CD4-positive, alpha-beta memory T cell (primary cell): ENCODE measurements around the gene TOGARAM1. TPM values are rescaled to one million over a fixed set of nuclear protein-coding genes. Genes with fewer than 3 reads are reported as not detected.

Source experiments
- CTCF ChIA-PET: fragments of 350-600 bp; sonication (Branson Sonifier 250); formaldehyde crosslinking; loops from one replicate; lab custom pipeline; 2021; ENCODE audit warnings: inconsistent platforms; ENCODE audit not compliant: partially characterized antibody; lab: Charles Lee
- POLR2A ChIA-PET: fragments of 350-600 bp; sonication (Branson Sonifier 250); formaldehyde crosslinking; loops from one replicate; lab custom pipeline; 2021; ENCODE audit not compliant: partially characterized antibody; lab: Charles Lee
- DNase-seq, 5 donors: peaks; one replicate each; pipeline versions ENCODE4 v3.0.0 to v3.0.0-alpha.2; 2020 to 2022; ENCODE audit warnings: mixed read lengths in 1 of 5
- H3K27ac ChIP-seq: one replicate; pipeline ENCODE4 v1.7.0; 2013; ENCODE audit warnings: low read depth, low read length
- H3K27me3 ChIP-seq: 2 replicates; pipeline ENCODE4 v1.7.0; 2013; ENCODE audit warnings: mild to moderate bottlenecking, low read length, moderate library complexity; ENCODE audit not compliant: insufficient read depth
- H3K36me3 ChIP-seq: 2 replicates; pipeline ENCODE4 v1.7.0; 2013; ENCODE audit warnings: mild to moderate bottlenecking, low read length, moderate library complexity; ENCODE audit not compliant: insufficient read depth
- H3K4me1 ChIP-seq: 2 replicates; pipeline ENCODE4 v1.7.0; 2013; ENCODE audit warnings: mild to moderate bottlenecking, low read length, moderate library complexity; ENCODE audit not compliant: insufficient read depth
- H3K4me3 ChIP-seq, 2 donors: one replicate each; pipeline ENCODE4 v1.7.0; 2013; ENCODE audit warnings: low read length in 2 of 2, mild to moderate bottlenecking in 1 of 2
- H3K9me3 ChIP-seq, 2 donors: one replicate each; pipeline ENCODE4 v1.7.0; 2013; ENCODE audit warnings: low read length in 2 of 2, control low read depth in 1 of 2; ENCODE audit not compliant: control insufficient read depth in 1 of 2
- H3K27ac Mint-ChIP-seq, 7 donors: one replicate each; pipeline ENCODE4 v1.8.0; 2020 to 2021; ENCODE audit warnings: mixed read lengths in 7 of 7, mild to moderate bottlenecking in 6 of 7, inconsistent platforms in 3 of 7, moderate library complexity in 3 of 7
- H3K27me3 Mint-ChIP-seq, 2 donors: one replicate each; pipeline ENCODE4 v1.8.0; 2020 to 2021; ENCODE audit warnings: mixed read lengths in 2 of 2
- H3K36me3 Mint-ChIP-seq, 2 donors: one replicate each; pipeline ENCODE4 v1.8.0; 2020 to 2021; ENCODE audit warnings: mixed read lengths in 2 of 2, inconsistent platforms in 1 of 2, mild to moderate bottlenecking in 1 of 2
- H3K4me1 Mint-ChIP-seq, 4 donors: one replicate each; pipeline ENCODE4 v1.8.0; 2020 to 2021; ENCODE audit warnings: mixed read lengths in 4 of 4, mild to moderate bottlenecking in 1 of 4
- H3K4me3 Mint-ChIP-seq, 8 donors: one replicate each; pipeline ENCODE4 v1.8.0; 2020 to 2021; ENCODE audit warnings: mixed read lengths in 8 of 8, mild to moderate bottlenecking in 7 of 8, moderate library complexity in 6 of 8, inconsistent platforms in 3 of 8
- H3K9me3 Mint-ChIP-seq, 8 donors: one replicate each; pipeline ENCODE4 v1.8.0; 2020 to 2021; ENCODE audit warnings: mixed read lengths in 8 of 8, mild to moderate bottlenecking in 5 of 8, inconsistent platforms in 3 of 8, moderate library complexity in 1 of 8
- intact Hi-C: fragments of 100-400 bp; cut with micrococcal nuclease; formaldehyde crosslinking; loops from one replicate; pipeline ENCODE4 v1.15.1; 2023
- polyA plus RNA-seq, 2 donors: library from polyadenylated mRNA; unstranded; fragments of 300-500 nt; fragmentation: Illumina TruSeq; gene quantifications; one replicate each; pipeline ENCODE4 v1.2.3, GENCODE V29; 2021
- total RNA-seq, 2 experiments: library from RNA; stranded (reverse); gene quantifications; one replicate each; pipeline ENCODE4 v1.2.3, GENCODE V29; 2021

TOGARAM1 gene
- total and polyA plus RNA-seq, 4 experiments from 2014 or later: 7.2 to 11.5 (median 10.0) TPM

DNA sequence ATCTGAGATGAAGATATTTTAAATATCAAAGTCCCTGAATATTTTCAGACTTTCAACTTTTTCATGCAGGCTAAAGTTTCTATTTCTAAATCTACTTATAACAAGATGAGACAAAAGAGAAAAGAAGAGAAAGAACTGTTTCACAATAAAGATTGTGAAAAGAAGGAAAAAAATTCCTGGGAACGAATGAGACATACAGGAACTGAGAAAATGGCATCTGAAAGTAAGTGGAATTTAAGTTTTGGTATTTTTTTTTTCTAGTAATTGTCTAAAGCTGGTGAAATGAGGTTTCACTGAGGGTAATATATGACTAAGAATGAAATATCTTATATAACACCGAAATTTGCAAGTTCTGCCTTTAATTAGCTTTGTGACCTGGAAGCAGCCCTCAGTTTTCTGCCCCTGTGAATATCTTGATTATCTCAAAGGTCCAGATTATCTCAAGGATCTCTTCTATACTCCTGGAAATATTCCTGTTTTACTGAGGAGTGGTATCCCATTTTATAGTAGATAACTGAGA lies 66.2 kb downstream of the TOGARAM1 start:
- H3K4me3 ChIP-seq: no peak overlapping the region

DNA sequence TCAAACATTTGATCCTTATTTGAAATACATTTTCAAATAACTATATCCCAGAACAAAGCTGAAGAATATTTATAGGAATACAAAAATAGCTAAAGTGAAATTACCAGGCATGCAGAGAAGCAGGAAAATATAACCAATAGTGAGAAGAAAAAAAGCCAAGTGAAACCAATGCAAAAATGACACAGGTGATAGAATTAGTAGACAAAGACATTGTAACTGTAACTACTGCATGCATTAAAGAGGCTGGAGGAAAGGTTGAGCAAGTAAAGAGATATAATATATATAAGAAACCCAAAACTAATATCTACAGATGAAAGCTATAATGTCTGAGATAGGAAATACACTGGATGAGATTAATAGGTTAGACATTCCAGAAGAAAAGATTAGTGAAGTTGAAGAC lies 72.7 kb downstream of the TOGARAM1 start:
- H3K4me1 Mint-ChIP-seq: no peaks in the 10 kb centered on the region
- no peaks in the 10 kb centered on the region for H3K36me3 ChIP-seq
- no peaks in the 10 kb centered on the region for H3K27me3 ChIP-seq
- CTCF ChIA-PET: no interaction called here
- no peak for DNase-seq
- no peak overlapping the region for H3K4me3 ChIP-seq
- H3K27ac Mint-ChIP-seq: no peak overlapping the region
- H3K9me3 Mint-ChIP-seq: no peaks in the 10 kb centered on the region
- no peaks in the 10 kb centered on the region for H3K4me1 ChIP-seq
- no peak overlapping the region for H3K27ac ChIP-seq
- POLR2A ChIA-PET: no interaction called here
- H3K4me3 Mint-ChIP-seq: no peak overlapping the region
- H3K36me3 Mint-ChIP-seq: peaks cover 38 to 46% of the 10 kb centered on the region in 2 donors
- no peaks in the 10 kb centered on the region for H3K27me3 Mint-ChIP-seq
- intact Hi-C loops: no loop called here
- no peaks in the 10 kb centered on the region for H3K9me3 ChIP-seq

More for the DNA sequence above, 66.2 kb downstream of the TOGARAM1 start:
- Histone ChIP-seq H3K36me3 (no peaks in the 10 kb centered on the region), H3K27ac (no peak overlapping the region), H3K4me1 (no peaks in the 10 kb centered on the region), H3K9me3 (no peaks in the 10 kb centered on the region), H3K27me3 (no peaks in the 10 kb centered on the region)
- ChIA-PET POLR2A (no interaction called here), CTCF (no interaction called here)
- no peak overlapping the region for H3K4me3 Mint-ChIP-seq
- intact Hi-C loops: no loop called here
- H3K36me3 Mint-ChIP-seq: peaks cover 8 to 22% of the 10 kb centered on the region in 2 donors
- H3K27ac Mint-ChIP-seq: no peak overlapping the region
- DNase-seq: no peak
- H3K9me3 Mint-ChIP-seq: no peaks in the 10 kb centered on the region
- H3K4me1 Mint-ChIP-seq: no peaks in the 10 kb centered on the region
- no peaks in the 10 kb centered on the region for H3K27me3 Mint-ChIP-seq

DNA sequence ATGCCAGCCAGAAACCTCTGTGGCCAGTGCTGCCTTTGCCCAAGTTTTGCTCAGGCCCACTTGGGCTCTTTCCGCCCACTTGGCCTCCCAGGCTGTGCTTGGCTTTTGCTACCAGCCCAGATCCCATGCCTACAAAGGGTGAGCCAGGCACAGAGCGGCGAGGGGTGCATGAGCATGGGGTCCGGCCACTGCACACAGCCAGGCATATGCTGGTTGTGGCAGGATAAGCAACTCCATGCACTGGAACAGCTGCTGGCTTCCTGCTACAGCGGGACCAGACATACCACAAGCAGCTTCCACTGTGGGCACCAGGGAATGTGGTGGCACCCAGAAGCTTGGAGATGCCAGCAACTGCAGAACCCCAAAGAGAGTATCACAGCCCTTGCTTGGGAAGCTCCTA lies 76.3 kb downstream of the TOGARAM1 start:
- H3K36me3 Mint-ChIP-seq: peaks cover 32 to 47% of the 10 kb centered on the region in 2 donors
- Histone ChIP-seq H3K36me3 (no peaks in the 10 kb centered on the region), H3K9me3 (no peaks in the 10 kb centered on the region), H3K4me1 (no peaks in the 10 kb centered on the region), H3K4me3 (no peak overlapping the region), H3K27me3 (no peaks in the 10 kb centered on the region), H3K27ac (no peak overlapping the region)
- no peak for DNase-seq
- ChIA-PET CTCF (no interaction called here), POLR2A (no interaction called here)
- peak overlapping the region in 1 of 8 donors; percentile 41 for H3K4me3 Mint-ChIP-seq
- no peaks in the 10 kb centered on the region for H3K27me3 Mint-ChIP-seq
- H3K9me3 Mint-ChIP-seq: no peaks in the 10 kb centered on the region
- H3K27ac Mint-ChIP-seq: no peak overlapping the region
- intact Hi-C loops: no loop called here
- H3K4me1 Mint-ChIP-seq: peaks cover 0 to 1% (median 0%) of the 10 kb centered on the region in 4 donors

DNA sequence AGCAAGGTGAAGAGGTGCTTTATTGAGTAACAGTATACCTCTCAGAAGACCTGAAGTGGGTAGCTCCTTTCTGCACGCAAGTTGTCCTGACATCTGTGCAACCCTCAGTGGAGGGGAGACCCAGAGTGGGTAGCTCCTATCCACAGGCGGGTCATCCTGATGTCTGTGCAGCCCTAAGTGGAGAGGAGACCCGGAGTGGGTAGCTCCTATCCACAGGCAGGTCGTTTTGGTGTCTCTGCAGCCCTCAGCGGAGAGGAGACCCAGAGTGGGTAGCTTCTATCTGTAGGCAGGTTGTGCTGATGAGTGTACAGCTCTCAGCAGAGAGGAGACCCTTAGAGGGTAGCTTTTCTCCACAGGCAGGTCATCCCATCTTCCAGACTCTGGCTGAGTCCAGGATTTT lies 76.9 kb downstream of the TOGARAM1 start:
- H3K27me3 Mint-ChIP-seq: no peaks in the 10 kb centered on the region
- ChIA-PET POLR2A (no interaction called here), CTCF (no interaction called here)
- Histone ChIP-seq H3K27ac (no peak overlapping the region), H3K36me3 (no peaks in the 10 kb centered on the region), H3K9me3 (no peaks in the 10 kb centered on the region), H3K4me3 (no peak overlapping the region), H3K27me3 (no peaks in the 10 kb centered on the region), H3K4me1 (no peaks in the 10 kb centered on the region)
- intact Hi-C loops: no loop called here
- DNase-seq: no peak
- no peak overlapping the region for H3K4me3 Mint-ChIP-seq
- H3K36me3 Mint-ChIP-seq: peaks cover 30 to 42% of the 10 kb centered on the region in 2 donors
- H3K27ac Mint-ChIP-seq: no peak overlapping the region
- H3K9me3 Mint-ChIP-seq: no peaks in the 10 kb centered on the region
- H3K4me1 Mint-ChIP-seq: peaks cover 0 to 1% (median 0%) of the 10 kb centered on the region in 4 donors

DNA sequence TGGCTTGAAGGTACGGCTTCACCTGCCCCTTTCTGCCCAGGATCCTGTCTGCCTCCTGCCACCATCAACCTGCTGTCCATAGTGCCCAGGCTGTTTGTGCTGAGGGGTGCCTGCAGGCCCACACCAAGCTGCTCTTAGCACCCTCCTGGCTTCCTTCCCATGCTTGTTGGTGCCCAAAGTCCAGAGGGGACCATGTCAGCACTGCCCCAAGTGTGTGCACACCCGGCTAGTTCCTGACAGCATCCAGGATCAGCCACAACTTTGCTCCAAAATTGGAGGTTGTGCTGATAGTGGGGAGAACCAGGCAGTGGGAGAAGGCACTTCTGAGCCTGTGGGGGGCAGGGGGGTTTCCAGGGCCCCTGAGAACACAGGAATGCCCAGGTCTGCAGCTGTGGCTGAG lies 77.4 kb downstream of the TOGARAM1 start:
- DNase-seq: no peak
- H3K27me3 ChIP-seq: no peaks in the 10 kb centered on the region
- no peak overlapping the region for H3K27ac ChIP-seq
- H3K9me3 ChIP-seq: no peaks in the 10 kb centered on the region
- intact Hi-C loops: no loop called here
- H3K4me1 Mint-ChIP-seq: peaks cover 0 to 1% (median 0%) of the 10 kb centered on the region in 4 donors
- H3K9me3 Mint-ChIP-seq: no peaks in the 10 kb centered on the region
- peaks cover 30 to 36% of the 10 kb centered on the region in 2 donors for H3K36me3 Mint-ChIP-seq
- H3K27me3 Mint-ChIP-seq: no peaks in the 10 kb centered on the region
- no peak overlapping the region for H3K27ac Mint-ChIP-seq
- no peak overlapping the region for H3K4me3 Mint-ChIP-seq
- CTCF ChIA-PET: no interaction called here
- no peak overlapping the region for H3K4me3 ChIP-seq
- POLR2A ChIA-PET: no interaction called here
- no peaks in the 10 kb centered on the region for H3K36me3 ChIP-seq
- no peaks in the 10 kb centered on the region for H3K4me1 ChIP-seq

DNA sequence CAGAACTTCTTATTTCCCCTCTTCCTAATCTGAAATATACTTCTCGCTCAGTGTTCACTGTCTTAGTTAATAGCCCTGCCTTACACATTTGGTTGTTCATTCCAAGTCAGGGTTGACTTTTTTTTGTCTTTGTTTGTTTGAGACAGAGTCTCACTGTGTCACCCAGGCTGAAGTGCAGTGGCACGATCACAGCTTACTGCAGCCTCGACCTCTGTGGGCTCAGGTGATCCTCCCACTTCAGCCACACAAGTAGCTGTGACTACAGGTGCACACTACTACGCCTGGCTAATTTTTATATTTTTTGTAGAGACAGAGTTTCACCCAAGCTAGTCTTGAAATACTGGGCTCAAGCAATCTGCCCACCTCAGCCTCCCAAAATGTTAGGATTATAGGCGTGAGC lies 79.7 kb downstream of the TOGARAM1 start:
- H3K9me3 Mint-ChIP-seq: no peaks in the 10 kb centered on the region
- intact Hi-C loops: no loop called here

DNA sequence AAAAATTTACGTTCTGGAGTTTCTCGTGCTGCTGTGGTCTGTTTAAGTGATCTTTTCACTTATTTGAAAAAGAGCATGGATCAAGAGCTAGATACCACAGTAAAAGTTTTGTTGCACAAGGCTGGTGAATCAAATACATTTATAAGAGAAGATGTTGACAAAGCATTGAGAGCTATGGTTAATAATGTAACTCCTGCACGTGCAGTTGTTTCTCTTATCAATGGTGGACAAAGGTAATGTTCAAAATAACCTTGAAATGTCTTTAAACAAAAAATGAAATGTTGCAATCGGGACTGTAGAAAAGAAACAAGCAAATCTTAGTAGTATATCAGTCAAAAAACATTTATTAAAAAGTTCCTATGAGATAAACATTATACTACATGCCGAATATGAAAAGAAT lies 82.6 kb downstream of the TOGARAM1 start:
- Mint-ChIP-seq H3K36me3 (peaks cover 15 to 16% of the 10 kb centered on the region in 2 donors), H3K27ac (no peak overlapping the region), H3K4me3 (no peak overlapping the region), H3K27me3 (no peaks in the 10 kb centered on the region), H3K4me1 (peaks cover 0 to 1% (median 0%) of the 10 kb centered on the region in 4 donors), H3K9me3 (no peaks in the 10 kb centered on the region)
- no peak for DNase-seq
- Histone ChIP-seq H3K36me3 (no peaks in the 10 kb centered on the region), H3K4me1 (no peaks in the 10 kb centered on the region), H3K4me3 (no peak overlapping the region), H3K27ac (no peak overlapping the region), H3K27me3 (no peaks in the 10 kb centered on the region), H3K9me3 (no peaks in the 10 kb centered on the region)
- intact Hi-C loops: no loop called here
- CTCF ChIA-PET: no interaction called here
- POLR2A ChIA-PET: no interaction called here

More for the DNA sequence above, 79.7 kb downstream of the TOGARAM1 start:
- DNase-seq: no peak
- no peak overlapping the region for H3K4me3 Mint-ChIP-seq
- Histone ChIP-seq H3K36me3 (no peaks in the 10 kb centered on the region), H3K4me3 (no peak overlapping the region), H3K4me1 (no peaks in the 10 kb centered on the region), H3K27me3 (no peaks in the 10 kb centered on the region), H3K9me3 (no peaks in the 10 kb centered on the region), H3K27ac (no peak overlapping the region)
- H3K27me3 Mint-ChIP-seq: no peaks in the 10 kb centered on the region
- no peak overlapping the region for H3K27ac Mint-ChIP-seq
- ChIA-PET CTCF (no interaction called here), POLR2A (no interaction called here)
- peaks cover 24 to 26% of the 10 kb centered on the region in 2 donors for H3K36me3 Mint-ChIP-seq
- H3K4me1 Mint-ChIP-seq: peaks cover 0 to 1% (median 0%) of the 10 kb centered on the region in 4 donors

DNA sequence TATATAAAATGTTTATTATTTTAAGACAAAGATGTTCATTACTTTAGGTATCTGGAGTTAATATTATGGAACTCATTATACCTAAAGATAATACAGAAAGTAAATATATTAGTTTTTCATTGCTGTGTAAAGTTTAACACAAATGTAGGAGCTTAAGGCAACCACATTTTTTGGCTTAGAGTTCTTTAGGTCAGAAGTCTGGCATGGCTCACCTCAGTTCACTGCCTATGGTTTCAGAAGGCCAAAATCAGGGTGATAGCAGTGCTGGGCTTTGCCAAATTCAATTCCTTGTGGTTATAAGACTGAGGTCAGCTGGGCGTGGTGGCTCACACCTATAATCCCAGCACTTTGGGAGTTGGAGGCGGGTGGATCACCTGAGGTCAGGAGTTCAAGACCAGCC lies 86.4 kb downstream of the TOGARAM1 start:
- peaks cover 11 to 18% of the 10 kb centered on the region in 2 donors for H3K36me3 Mint-ChIP-seq
- no peaks in the 10 kb centered on the region for H3K4me1 ChIP-seq
- no peaks in the 10 kb centered on the region for H3K27me3 Mint-ChIP-seq
- POLR2A ChIA-PET: no interaction called here
- H3K4me3 ChIP-seq: no peak overlapping the region
- H3K27ac ChIP-seq: no peak overlapping the region
- intact Hi-C loops: no loop called here
- H3K9me3 Mint-ChIP-seq: no peaks in the 10 kb centered on the region
- H3K9me3 ChIP-seq: no peaks in the 10 kb centered on the region
- H3K27me3 ChIP-seq: no peaks in the 10 kb centered on the region
- H3K4me3 Mint-ChIP-seq: no peak overlapping the region
- CTCF ChIA-PET: no interaction called here
- DNase-seq: no peak
- H3K27ac Mint-ChIP-seq: no peak overlapping the region
- no peaks in the 10 kb centered on the region for H3K4me1 Mint-ChIP-seq
- H3K36me3 ChIP-seq: no peaks in the 10 kb centered on the region
